ENCODE data around the gene GNAT2.

- no peak for TF ChIP-seq CTCF (IDR thresholded peaks at IDR 0.05; ENCODE audit: extremely low read depth in 1 of 2, insufficient read depth in 1 of 2, low read depth in 1 of 2, low read length in 2 of 2)
- TF ChIP-seq POLR2A (IDR thresholded peaks at IDR 0.05; ENCODE audit: low read depth, low read length), result no peak
- TF ChIP-seq EZH2 (IDR thresholded peaks at IDR 0.05; ENCODE audit: borderline replicate concordance, low read depth, low read length, severe bottlenecking), result no peak
- TF ChIP-seq FOS (IDR thresholded peaks at IDR 0.05; ENCODE audit: borderline replicate concordance, insufficient read depth, low read length), result no peak
- TF ChIP-seq POLR2AphosphoS5 (IDR thresholded peaks at IDR 0.05; ENCODE audit: insufficient read depth, low read depth, low read length), result no peak
- no peak for TF ChIP-seq MAX (IDR thresholded peaks at IDR 0.05; ENCODE audit: insufficient read depth, insufficient read length)
- TF ChIP-seq JUN (IDR thresholded peaks at IDR 0.05; ENCODE audit: borderline replicate concordance, insufficient read depth, insufficient read length, low read depth), result no peak
- TF ChIP-seq GATA2 (IDR thresholded peaks at IDR 0.05; ENCODE audit: insufficient read depth, insufficient read length, low read depth, low read length), result no peak
Measured at GRCh38 chr1:109589679-109590078, 29.7 kb downstream of the GNAT2 start.

Measured in endothelial cell of umbilical vein (primary cell).